Breast epithelium (tissue), 4 donors: ENCODE results near the gene SH3D19. TPM values are rescaled to one million over a fixed set of nuclear protein-coding genes. Genes with fewer than 3 reads are reported as not detected.

Experiments used
- DNase-seq, 2 donors: peaks; one replicate each; pipeline ENCODE4 v3.0.0-alpha.2; 2019; ENCODE audit warnings: low spot score in 2 of 2
- H3K27ac ChIP-seq, 2 donors: fragments of 200-600 bp; sonication (generic) in 1 of 2; one replicate each; pipeline ENCODE4 v1.5.1; 2016 to 2019; ENCODE audit warnings: mild to moderate bottlenecking in 1 of 2
- H3K27me3 ChIP-seq, 2 donors: fragments of 200-600 bp; sonication (generic) in 1 of 2; one replicate each; pipeline versions ENCODE4 v1.5.1 to v1.6.0; 2017 to 2019; ENCODE audit warnings: control low read depth in 1 of 2, mild to moderate bottlenecking in 1 of 2
- H3K36me3 ChIP-seq: fragments of 200-600 bp; one replicate; pipeline ENCODE4 v1.5.1; 2019
- H3K4me1 ChIP-seq, 2 donors: fragments of 200-600 bp; sonication (generic); one replicate each; pipeline ENCODE4 v1.5.1; 2016 to 2019; ENCODE audit warnings: control low read depth in 1 of 2
- H3K4me3 ChIP-seq, 3 donors: fragments of 200-600 bp; sonication (generic); 1 replicate in 2 of 3; 2 replicates in 1 of 3; pipeline ENCODE4 v1.5.1; 2016 to 2019; ENCODE audit warnings: mild to moderate bottlenecking in 3 of 3, moderate library complexity in 2 of 3
- H3K9me3 ChIP-seq, 2 donors: fragments of 200-600 bp; sonication (generic) in 1 of 2; one replicate each; pipeline ENCODE4 v1.5.1; 2016 to 2019; ENCODE audit warnings: control low read depth in 1 of 2
- POLR2A ChIP-seq: fragments of 450-650 bp; IDR thresholded peaks from one replicate; pipeline ENCODE4 v1.6.1; 2016; ENCODE audit warnings: antibody characterized with exemption, mild to moderate bottlenecking, moderate library complexity
- POLR2AphosphoS5 ChIP-seq, 3 donors: sonication (generic); formaldehyde crosslinking; IDR thresholded peaks; one replicate each; pipeline ENCODE4 v1.6.1; 2017; ENCODE audit warnings: antibody characterized with exemption in 3 of 3
- intact Hi-C: fragments of 100-400 bp; cut with DNase I; formaldehyde crosslinking; loops from one replicate; pipeline ENCODE4 v1.15.1; 2023; ENCODE audit warnings: low total_unique reads
- total RNA-seq, 3 donors: library from RNA; depleted of rRNA; stranded (reverse); fragments of >200 nt; gene quantifications; one replicate each; pipeline ENCODE4 v1.1.0, GENCODE V29; 2016
- TF ChIP-seq, protein P1 (sequence below), 3 donors: fragments of 450-650 bp; IDR thresholded peaks; one replicate each; pipeline ENCODE4 v1.5.1; 2016 to 2017; ENCODE audit warnings: antibody characterized with exemption in 3 of 3, mild to moderate bottlenecking in 3 of 3, moderate library complexity in 3 of 3

The SH3D19 gene
- total RNA-seq, 3 donors from 2014 or later: 82.9 to 297 (median 113) TPM

DNA sequence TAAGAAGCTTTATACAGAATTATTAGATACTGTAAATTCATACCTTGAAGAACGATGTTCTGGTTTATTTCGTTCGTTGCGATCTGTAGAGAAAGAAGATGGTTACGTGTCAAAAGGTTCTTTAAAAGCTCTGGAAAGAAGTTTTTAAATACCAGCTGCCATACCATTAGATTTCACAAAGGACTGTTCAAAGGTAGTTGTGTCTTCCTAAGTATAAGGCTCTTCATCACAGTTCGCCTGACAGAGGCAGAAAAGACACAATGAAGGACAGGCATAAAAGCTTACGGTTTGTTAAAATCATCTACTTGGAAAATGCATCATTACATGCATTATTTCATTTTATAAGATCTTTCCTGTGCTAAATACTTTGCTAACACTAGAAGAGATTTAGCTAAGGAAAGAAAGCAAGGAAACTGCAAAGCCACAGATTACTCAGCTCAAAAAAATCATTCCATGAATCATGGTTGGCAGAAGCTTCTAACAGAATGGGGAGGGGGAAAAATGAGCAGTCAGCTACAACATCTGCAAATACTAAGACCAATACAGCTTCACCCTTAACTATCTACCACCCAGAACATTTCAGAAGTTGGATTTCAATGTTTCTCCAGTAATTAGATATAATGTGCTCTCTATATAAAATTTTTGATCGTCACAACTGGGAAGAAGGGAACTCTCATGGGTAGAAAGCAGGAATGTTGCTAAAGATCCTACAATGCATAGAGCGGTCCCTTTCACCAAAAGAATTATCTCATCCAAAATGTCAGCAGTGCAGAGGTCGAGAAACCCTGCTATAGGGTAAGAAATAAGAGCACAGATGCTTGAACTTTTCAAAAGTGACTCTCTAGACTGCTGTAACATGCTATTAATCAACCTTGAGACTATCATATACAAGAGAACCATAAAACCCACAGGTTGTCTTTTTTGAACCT lies 99.1 kb downstream of the SH3D19 start:
- Histone ChIP-seq H3K27me3 (no peaks in the 10 kb centered on the region), H3K4me3 (peak overlapping the region; percentile 43 to 58 (median 52)), H3K27ac (peak overlapping the region; percentile 77 to 90), H3K9me3 (no peaks in the 10 kb centered on the region), H3K4me1 (no peaks in the 10 kb centered on the region), H3K36me3 (no peaks in the 10 kb centered on the region)
- no peak for DNase-seq
- TF ChIP-seq, protein P1, sequence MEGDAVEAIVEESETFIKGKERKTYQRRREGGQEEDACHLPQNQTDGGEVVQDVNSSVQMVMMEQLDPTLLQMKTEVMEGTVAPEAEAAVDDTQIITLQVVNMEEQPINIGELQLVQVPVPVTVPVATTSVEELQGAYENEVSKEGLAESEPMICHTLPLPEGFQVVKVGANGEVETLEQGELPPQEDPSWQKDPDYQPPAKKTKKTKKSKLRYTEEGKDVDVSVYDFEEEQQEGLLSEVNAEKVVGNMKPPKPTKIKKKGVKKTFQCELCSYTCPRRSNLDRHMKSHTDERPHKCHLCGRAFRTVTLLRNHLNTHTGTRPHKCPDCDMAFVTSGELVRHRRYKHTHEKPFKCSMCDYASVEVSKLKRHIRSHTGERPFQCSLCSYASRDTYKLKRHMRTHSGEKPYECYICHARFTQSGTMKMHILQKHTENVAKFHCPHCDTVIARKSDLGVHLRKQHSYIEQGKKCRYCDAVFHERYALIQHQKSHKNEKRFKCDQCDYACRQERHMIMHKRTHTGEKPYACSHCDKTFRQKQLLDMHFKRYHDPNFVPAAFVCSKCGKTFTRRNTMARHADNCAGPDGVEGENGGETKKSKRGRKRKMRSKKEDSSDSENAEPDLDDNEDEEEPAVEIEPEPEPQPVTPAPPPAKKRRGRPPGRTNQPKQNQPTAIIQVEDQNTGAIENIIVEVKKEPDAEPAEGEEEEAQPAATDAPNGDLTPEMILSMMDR (IDR thresholded peaks at IDR 0.05): no peak
- intact Hi-C loops: no loop called here

DNA sequence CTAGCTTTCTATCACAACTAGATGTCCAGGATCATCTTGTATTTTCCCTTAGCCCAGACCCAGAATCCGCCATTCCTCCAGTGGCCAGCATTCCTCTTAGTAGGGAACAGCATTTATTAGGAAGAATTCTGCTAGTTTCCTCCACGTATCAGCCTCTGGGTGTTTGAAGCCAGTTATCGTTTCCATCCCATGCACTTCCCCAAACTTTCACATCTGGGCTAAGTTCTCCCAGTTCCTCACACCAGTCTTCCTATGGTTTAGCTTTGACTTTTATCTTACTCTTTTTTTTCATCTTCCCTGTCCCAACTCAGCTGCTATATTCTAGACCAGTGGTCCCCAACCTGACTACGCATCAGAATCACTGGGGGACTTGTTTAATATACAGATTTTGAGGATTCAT lies 101.9 kb downstream of the SH3D19 start:
- no peaks in the 10 kb centered on the region for H3K4me1 ChIP-seq
- TF ChIP-seq POLR2AphosphoS5 (IDR thresholded peaks at IDR 0.05): no peak
- TF ChIP-seq POLR2A: no peak
- TF ChIP-seq, protein P1 (IDR thresholded peaks at IDR 0.05): no peak
- H3K27ac ChIP-seq: no peak overlapping the region
- intact Hi-C loops: no loop called here
- H3K4me3 ChIP-seq: no peak overlapping the region
- H3K36me3 ChIP-seq: no peaks in the 10 kb centered on the region
- no peak for DNase-seq
- H3K27me3 ChIP-seq: no peaks in the 10 kb centered on the region
- no peaks in the 10 kb centered on the region for H3K9me3 ChIP-seq

DNA sequence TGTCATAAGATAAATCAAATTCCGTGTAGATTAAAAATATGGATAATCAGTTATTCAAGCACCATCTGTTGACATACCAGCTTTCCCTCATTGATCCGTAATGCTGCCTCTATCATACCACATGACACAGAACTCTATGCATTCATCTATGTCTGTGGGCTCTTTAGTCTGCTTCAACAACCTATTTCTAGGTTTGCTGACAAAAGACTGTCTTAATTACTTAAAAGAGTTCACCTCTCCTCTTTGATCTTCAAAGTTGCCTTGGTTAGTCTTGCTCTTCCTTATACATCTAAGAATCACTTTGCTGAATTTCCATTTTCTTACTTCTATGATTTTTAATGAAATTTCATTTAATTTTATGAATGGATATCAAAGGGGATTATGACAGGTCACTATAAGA lies 105.5 kb downstream of the SH3D19 start:
- Histone ChIP-seq H3K9me3 (no peaks in the 10 kb centered on the region), H3K4me1 (no peaks in the 10 kb centered on the region), H3K36me3 (no peaks in the 10 kb centered on the region), H3K27ac (no peak overlapping the region), H3K4me3 (no peak overlapping the region), H3K27me3 (no peaks in the 10 kb centered on the region)
- TF ChIP-seq, protein P1 (IDR thresholded peaks at IDR 0.05): no peak
- TF ChIP-seq POLR2AphosphoS5 (IDR thresholded peaks at IDR 0.05): no peak
- TF ChIP-seq POLR2A: no peak
- DNase-seq: no peak
- intact Hi-C loops: no loop called here

DNA sequence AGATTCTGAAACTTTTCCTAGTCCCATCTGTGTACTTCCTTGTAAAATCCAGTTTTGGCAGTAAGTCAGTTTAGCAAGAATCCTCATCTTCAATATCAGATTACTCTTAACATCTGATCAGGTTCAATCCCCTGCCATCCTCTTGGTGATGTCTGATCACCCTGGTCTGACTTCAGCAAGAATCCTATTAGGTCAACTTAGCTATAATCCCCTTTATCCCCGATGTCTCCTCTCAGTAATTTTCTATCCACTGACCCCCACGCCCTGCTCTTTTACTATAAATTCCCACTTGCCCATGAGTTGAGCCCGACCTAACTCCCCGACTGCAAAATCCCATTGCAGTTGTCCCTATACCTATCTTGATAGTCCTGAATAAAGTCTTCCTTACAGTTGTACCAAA lies 106.3 kb downstream of the SH3D19 start:
- no peak for DNase-seq
- no peak overlapping the region for H3K27ac ChIP-seq
- H3K4me3 ChIP-seq: no peak overlapping the region
- no peaks in the 10 kb centered on the region for H3K9me3 ChIP-seq
- intact Hi-C loops: no loop called here
- no peaks in the 10 kb centered on the region for H3K27me3 ChIP-seq
- TF ChIP-seq POLR2A (no peak), POLR2AphosphoS5 (IDR thresholded peaks at IDR 0.05) (no peak)
- TF ChIP-seq, protein P1 (IDR thresholded peaks at IDR 0.05): no peak
- H3K4me1 ChIP-seq: no peaks in the 10 kb centered on the region
- H3K36me3 ChIP-seq: no peaks in the 10 kb centered on the region

DNA sequence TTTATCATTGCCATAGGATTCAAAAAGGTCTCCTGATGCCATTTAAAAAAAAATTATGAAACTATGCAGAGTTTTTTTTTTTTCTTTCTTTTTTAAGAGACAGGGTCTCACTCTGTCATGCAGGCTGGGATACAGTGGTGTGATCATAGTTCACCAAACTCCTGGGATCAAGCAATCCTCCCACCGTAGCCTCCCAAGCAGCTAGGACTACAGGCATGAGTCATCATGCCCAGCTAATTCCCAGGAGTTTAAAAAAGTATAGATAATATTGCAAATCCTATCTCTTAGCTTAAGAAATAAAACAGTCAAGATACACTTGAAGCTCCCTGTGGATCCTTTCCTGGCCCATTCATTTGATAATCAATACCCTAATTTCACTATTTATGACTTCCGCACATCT lies 107.1 kb downstream of the SH3D19 start:
- Histone ChIP-seq H3K27ac (no peak overlapping the region), H3K4me1 (no peaks in the 10 kb centered on the region), H3K4me3 (no peak overlapping the region), H3K9me3 (no peaks in the 10 kb centered on the region), H3K36me3 (no peaks in the 10 kb centered on the region), H3K27me3 (no peaks in the 10 kb centered on the region)
- no peak for DNase-seq
- TF ChIP-seq, protein P1 (IDR thresholded peaks at IDR 0.05): no peak
- TF ChIP-seq POLR2A (no peak), POLR2AphosphoS5 (IDR thresholded peaks at IDR 0.05) (no peak)
- intact Hi-C loops: no loop called here
